A673 (cell line): Measurements from ENCODE around the gene BUB1B. TPM values are rescaled to one million over a fixed set of nuclear protein-coding genes. Genes with fewer than 3 reads are reported as not detected.
A peak's percentile ranks its signal among the peaks of the same experiment; 100 is the strongest.

ENCODE experiments used
- BruUV-seq: library from RNA; stranded (reverse); fragments of 400-500 nt; replicated peaks from 2 replicates; lab custom pipeline; 2021; lab: Mats Ljungman, UMichigan
- CTCF ChIA-PET: fragments of 300-600 bp; sonication (Branson Sonifier 250); formaldehyde crosslinking; loops from one replicate; lab custom pipeline; 2022; ENCODE audit warnings: antibody characterized with exemption; lab: Charles Lee
- POLR2A ChIA-PET: fragments of 300-600 bp; sonication (Branson Sonifier 250); formaldehyde crosslinking; loops from one replicate; lab custom pipeline; 2022; ENCODE audit warnings: antibody characterized with exemption; ENCODE audit not compliant: low non-redundant PET; lab: Charles Lee
- DNase-seq: peaks from one replicate; pipeline ENCODE4 v3.0.0-alpha.2; 2015; ENCODE audit warnings: low spot score
- H3K27ac ChIP-seq: fragments of 200-600 bp; sonication (generic); 2 replicates; pipeline ENCODE4 v1.5.1; 2016; ENCODE audit warnings: mixed run types, low read depth, mild to moderate bottlenecking, mixed read lengths, antibody characterized with exemption, low read length; ENCODE audit not compliant: poor library complexity, severe bottlenecking
- H3K27me3 ChIP-seq: fragments of 200-600 bp; sonication (generic); replicated peaks from 2 replicates; pipeline ENCODE4 v1.6.1; 2017; ENCODE audit warnings: mixed run types, low read depth, mild to moderate bottlenecking, mixed read lengths, antibody characterized with exemption, low read length; ENCODE audit not compliant: insufficient read depth, poor library complexity
- H3K36me3 ChIP-seq: fragments of 200-600 bp; sonication (generic); 2 replicates; pipeline ENCODE4 v1.6.1; 2016; ENCODE audit warnings: mixed run types, mild to moderate bottlenecking, mixed read lengths, antibody characterized with exemption, low read length; ENCODE audit not compliant: insufficient read depth, poor library complexity, severe bottlenecking
- H3K4me1 ChIP-seq: fragments of 200-600 bp; sonication (generic); 2 replicates; pipeline ENCODE4 v1.6.1; 2017; ENCODE audit warnings: mixed run types, mild to moderate bottlenecking, mixed read lengths, antibody characterized with exemption, low read length; ENCODE audit not compliant: insufficient read depth, poor library complexity, severe bottlenecking
- H3K4me3 ChIP-seq: fragments of 200-600 bp; sonication (generic); 2 replicates; pipeline ENCODE4 v1.5.1; 2016; ENCODE audit warnings: low read depth, mixed run types, mild to moderate bottlenecking, mixed read lengths, low read length; ENCODE audit not compliant: poor library complexity, severe bottlenecking
- H3K9me3 ChIP-seq: fragments of 200-600 bp; sonication (generic); 2 replicates; pipeline ENCODE4 v1.6.1; 2016; ENCODE audit warnings: mixed run types, low read depth, mild to moderate bottlenecking, mixed read lengths, antibody characterized with exemption, low read length; ENCODE audit not compliant: poor library complexity, severe bottlenecking
- EZH2 ChIP-seq: fragments of 200-600 bp; sonication (generic); IDR thresholded peaks from 2 replicates; pipeline ENCODE4 v1.6.1; 2017; ENCODE audit warnings: borderline replicate concordance, low read depth, mild to moderate bottlenecking, mixed read lengths, antibody characterized with exemption, low read length; ENCODE audit not compliant: poor library complexity, severe bottlenecking
- intact Hi-C: fragments of 100-400 bp; cut with micrococcal nuclease; formaldehyde crosslinking; loops from one replicate; pipeline ENCODE4 v1.10.0; 2022; ENCODE audit not compliant: unreplicated experiment
- total RNA-seq: library from RNA; stranded (reverse); gene quantifications from 2 replicates; pipeline ENCODE4 v1.2.3, GENCODE V29; 2021
- TF ChIP-seq, protein P1 (sequence below): fragments of 300-800, 200-600 bp; sonication (generic); conservative IDR thresholded peaks from 2 replicates; pipeline ENCODE4 v1.5.1; 2017; ENCODE audit warnings: low read depth, mild to moderate bottlenecking, antibody characterized with exemption, low read length, moderate library complexity, mixed read lengths

BUB1B gene
- total RNA-seq, 1 experiment from 2014 or later = 196 TPM

DNA sequence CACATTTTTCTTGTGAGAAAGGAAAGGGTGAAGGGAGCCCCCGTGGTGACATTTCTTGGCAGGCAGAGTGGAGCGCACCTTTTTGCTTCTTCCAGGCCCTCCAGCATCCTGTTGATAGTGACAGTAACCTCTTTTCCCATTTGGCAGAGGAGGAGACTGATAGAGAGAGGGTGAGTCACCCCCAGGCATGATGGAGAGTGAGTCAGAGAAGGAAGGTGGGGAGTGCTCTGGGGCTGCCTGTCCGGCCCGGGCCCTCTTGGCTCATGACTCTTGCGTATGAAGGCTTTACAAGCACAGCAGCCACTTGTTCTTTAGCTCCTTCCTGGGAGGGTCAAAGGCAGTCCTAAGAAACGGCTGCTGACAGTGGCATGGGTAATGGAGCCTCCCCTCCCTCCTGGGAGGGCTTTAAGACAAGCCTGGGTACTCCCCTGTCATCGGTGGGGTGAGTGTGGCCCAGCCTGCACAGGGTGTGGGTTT lies 106.0 kb downstream of the BUB1B start:
- BruUV-seq = no TSS peak
- intact Hi-C loops = no loop called here
- DNase-seq = peak; percentile 53
- ChIA-PET POLR2A (no interaction called here), CTCF (no interaction called here)
- Histone ChIP-seq H3K27me3 (no peaks in the 10 kb centered on the region), H3K4me3 (no peak overlapping the region), H3K36me3 (no peaks in the 10 kb centered on the region), H3K27ac (no peak overlapping the region), H3K9me3 (no peaks in the 10 kb centered on the region), H3K4me1 (peaks cover 10% of the 10 kb centered on the region)
- TF ChIP-seq, protein P1, sequence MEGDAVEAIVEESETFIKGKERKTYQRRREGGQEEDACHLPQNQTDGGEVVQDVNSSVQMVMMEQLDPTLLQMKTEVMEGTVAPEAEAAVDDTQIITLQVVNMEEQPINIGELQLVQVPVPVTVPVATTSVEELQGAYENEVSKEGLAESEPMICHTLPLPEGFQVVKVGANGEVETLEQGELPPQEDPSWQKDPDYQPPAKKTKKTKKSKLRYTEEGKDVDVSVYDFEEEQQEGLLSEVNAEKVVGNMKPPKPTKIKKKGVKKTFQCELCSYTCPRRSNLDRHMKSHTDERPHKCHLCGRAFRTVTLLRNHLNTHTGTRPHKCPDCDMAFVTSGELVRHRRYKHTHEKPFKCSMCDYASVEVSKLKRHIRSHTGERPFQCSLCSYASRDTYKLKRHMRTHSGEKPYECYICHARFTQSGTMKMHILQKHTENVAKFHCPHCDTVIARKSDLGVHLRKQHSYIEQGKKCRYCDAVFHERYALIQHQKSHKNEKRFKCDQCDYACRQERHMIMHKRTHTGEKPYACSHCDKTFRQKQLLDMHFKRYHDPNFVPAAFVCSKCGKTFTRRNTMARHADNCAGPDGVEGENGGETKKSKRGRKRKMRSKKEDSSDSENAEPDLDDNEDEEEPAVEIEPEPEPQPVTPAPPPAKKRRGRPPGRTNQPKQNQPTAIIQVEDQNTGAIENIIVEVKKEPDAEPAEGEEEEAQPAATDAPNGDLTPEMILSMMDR = no peak
- no peak for TF ChIP-seq EZH2

DNA sequence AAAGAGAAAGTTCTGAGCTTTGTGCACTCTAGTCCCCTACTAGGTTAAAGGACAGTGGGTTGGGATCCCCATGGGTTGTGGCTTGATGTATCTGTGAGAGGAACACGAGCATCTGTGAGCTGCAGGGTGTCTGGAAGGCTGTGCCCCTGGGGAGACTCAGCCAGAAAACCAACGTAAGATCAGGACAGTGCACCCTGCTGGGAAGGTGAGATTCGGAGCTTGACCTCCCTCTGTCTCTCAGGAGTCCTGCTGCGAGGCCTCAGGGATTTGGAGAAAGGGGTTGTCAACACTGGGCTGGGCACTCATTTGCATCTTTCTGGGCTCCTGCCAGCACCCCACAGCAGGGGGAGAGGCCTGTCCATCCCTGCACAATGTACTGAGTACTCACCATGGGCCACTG lies 106.8 kb downstream of the BUB1B start:
- intact Hi-C loops = no loop called here
- BruUV-seq = no TSS peak
- Histone ChIP-seq H3K36me3 (no peaks in the 10 kb centered on the region), H3K27ac (no peak overlapping the region), H3K9me3 (no peaks in the 10 kb centered on the region), H3K4me3 (no peak overlapping the region), H3K4me1 (peaks cover 10% of the 10 kb centered on the region), H3K27me3 (no peaks in the 10 kb centered on the region)
- TF ChIP-seq, protein P1 = no peak
- no peak for TF ChIP-seq EZH2
- ChIA-PET CTCF (no interaction called here), POLR2A (no interaction called here)
- no peak for DNase-seq

DNA sequence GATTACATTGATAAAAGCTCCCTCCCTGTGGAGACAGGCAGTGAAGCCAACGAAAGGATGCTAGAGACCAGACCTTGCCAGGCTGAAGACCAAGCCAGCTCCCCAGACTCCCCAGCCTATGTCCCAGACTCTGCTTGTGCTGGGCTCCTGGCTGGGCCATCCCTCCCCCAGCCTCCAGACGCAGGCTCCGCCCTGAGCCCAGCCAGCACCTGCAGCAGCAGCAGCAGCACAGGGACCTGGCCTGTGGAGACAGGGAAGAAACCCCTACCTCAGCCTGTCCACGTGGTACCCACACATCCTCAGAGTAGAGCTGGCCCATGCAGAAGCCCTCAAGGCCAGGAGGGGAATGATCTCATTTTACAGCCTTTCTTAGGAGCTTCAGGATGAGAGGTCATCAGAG lies 108.7 kb downstream of the BUB1B start:
- Histone ChIP-seq H3K4me1 (peaks cover 3% of the 10 kb centered on the region), H3K36me3 (no peaks in the 10 kb centered on the region), H3K4me3 (no peak overlapping the region), H3K27me3 (no peaks in the 10 kb centered on the region), H3K27ac (no peak overlapping the region), H3K9me3 (no peaks in the 10 kb centered on the region)
- TF ChIP-seq, protein P1 = no peak
- no peak for TF ChIP-seq EZH2
- DNase-seq = no peak
- ChIA-PET CTCF (interaction anchor here (1.2 to 1.3 kb wide), 2 partner anchors 10 to 13 kb away, joined by 3 to 5 read pairs; no protein-coding TSS in a partner anchor), POLR2A (no interaction called here)
- intact Hi-C loops = loop anchor here (10.0 kb wide), 3 partner anchors 385 to 1565 kb away; no protein-coding TSS in a partner anchor
- no TSS peak for BruUV-seq
